ENCODE data around the gene PRKN.

DNA sequence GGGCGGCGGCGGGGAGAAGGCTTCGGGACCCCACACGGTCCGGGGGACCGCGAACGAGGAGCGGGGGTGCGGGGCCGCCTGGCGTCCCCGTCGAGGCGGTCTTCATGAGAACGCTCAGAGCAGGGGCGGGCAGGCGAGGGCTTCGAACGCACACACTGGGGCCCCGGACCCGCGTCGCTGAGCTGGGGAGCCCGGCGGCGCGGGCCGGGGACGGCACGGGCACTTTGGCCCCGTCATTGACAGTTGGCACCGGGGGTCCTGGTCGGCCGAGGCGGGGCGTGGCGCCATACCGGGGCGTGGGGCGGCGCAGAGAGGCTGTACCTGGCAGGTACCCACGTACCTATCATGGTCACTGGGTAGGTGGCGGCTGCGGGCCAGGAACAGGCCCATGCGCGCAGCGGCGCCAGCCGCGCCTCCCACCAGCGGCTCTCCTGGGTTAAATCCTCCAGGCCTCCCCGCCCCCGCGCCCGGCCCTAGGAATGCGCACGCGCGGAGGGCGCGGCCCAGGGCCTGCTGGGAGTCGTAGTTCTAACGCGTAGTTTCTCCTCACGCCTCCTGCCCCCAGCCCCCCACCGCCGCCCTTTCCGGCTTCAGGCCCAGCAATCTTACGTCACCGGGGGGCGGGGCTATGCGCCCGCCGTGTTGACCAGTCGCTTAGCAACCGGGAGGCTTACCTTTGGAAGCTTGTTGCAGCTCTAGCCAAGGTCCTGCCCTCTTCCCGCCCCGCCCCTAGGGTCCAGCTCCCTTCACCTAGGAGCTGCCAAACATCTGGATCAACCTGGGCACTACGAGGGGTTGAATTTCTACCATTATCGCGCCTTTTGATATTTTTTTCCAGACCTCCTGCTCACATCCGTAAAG is at the start of gene PRKN, which contains the start of gene PACRG:
- TF ChIP-seq, protein P1, sequence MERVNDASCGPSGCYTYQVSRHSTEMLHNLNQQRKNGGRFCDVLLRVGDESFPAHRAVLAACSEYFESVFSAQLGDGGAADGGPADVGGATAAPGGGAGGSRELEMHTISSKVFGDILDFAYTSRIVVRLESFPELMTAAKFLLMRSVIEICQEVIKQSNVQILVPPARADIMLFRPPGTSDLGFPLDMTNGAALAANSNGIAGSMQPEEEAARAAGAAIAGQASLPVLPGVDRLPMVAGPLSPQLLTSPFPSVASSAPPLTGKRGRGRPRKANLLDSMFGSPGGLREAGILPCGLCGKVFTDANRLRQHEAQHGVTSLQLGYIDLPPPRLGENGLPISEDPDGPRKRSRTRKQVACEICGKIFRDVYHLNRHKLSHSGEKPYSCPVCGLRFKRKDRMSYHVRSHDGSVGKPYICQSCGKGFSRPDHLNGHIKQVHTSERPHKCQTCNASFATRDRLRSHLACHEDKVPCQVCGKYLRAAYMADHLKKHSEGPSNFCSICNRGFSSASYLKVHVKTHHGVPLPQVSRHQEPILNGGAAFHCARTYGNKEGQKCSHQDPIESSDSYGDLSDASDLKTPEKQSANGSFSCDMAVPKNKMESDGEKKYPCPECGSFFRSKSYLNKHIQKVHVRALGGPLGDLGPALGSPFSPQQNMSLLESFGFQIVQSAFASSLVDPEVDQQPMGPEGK (CRISPR knock-in tag; IDR thresholded peaks at IDR 0.05; ENCODE audit: borderline replicate concordance), result no peak
- TF ChIP-seq ZFP30 (CRISPR knock-in tag; IDR thresholded peaks at IDR 0.05) (no peak), BACH2 (CRISPR knock-in tag; IDR thresholded peaks at IDR 0.05; ENCODE audit: borderline replicate concordance) (no peak), RARB (CRISPR knock-in tag; IDR thresholded peaks at IDR 0.05) (no peak), ZFP3 (CRISPR knock-in tag; IDR thresholded peaks at IDR 0.05) (no peak), SNAI2 (CRISPR knock-in tag; IDR thresholded peaks at IDR 0.05) (no peak), GLIS3 (CRISPR knock-in tag; IDR thresholded peaks at IDR 0.05) (no peak), ARNTL (CRISPR knock-in tag; IDR thresholded peaks at IDR 0.05; ENCODE audit: borderline replicate concordance, low read depth) (no peak), TCF4 (CRISPR knock-in tag; IDR thresholded peaks at IDR 0.05; ENCODE audit: borderline replicate concordance) (no peak), ZC3H10 (CRISPR knock-in tag; IDR thresholded peaks at IDR 0.05) (no peak), OSR1 (CRISPR knock-in tag; IDR thresholded peaks at IDR 0.05) (no peak), ISL1 (CRISPR knock-in tag; IDR thresholded peaks at IDR 0.05) (no peak)
- TF ChIP-seq, protein P2, sequence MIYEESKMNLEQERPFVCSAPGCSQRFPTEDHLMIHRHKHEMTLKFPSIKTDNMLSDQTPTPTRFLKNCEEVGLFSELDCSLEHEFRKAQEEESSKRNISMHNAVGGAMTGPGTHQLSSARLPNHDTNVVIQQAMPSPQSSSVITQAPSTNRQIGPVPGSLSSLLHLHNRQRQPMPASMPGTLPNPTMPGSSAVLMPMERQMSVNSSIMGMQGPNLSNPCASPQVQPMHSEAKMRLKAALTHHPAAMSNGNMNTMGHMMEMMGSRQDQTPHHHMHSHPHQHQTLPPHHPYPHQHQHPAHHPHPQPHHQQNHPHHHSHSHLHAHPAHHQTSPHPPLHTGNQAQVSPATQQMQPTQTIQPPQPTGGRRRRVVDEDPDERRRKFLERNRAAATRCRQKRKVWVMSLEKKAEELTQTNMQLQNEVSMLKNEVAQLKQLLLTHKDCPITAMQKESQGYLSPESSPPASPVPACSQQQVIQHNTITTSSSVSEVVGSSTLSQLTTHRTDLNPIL (CRISPR knock-in tag; IDR thresholded peaks at IDR 0.05; ENCODE audit: low read depth), result no peak
- TF ChIP-seq, protein P3, sequence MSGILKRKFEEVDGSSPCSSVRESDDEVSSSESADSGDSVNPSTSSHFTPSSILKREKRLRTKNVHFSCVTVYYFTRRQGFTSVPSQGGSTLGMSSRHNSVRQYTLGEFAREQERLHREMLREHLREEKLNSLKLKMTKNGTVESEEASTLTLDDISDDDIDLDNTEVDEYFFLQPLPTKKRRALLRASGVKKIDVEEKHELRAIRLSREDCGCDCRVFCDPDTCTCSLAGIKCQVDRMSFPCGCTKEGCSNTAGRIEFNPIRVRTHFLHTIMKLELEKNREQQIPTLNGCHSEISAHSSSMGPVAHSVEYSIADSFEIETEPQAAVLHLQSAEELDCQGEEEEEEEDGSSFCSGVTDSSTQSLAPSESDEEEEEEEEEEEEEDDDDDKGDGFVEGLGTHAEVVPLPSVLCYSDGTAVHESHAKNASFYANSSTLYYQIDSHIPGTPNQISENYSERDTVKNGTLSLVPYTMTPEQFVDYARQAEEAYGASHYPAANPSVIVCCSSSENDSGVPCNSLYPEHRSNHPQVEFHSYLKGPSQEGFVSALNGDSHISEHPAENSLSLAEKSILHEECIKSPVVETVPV (CRISPR knock-in tag; IDR thresholded peaks at IDR 0.05), result no peak

All from SK-N-SH treated with all-trans-retinoic acid at 6 μM for 48 hours (cell line).